ENCODE measurements around the gene VAMP1. TPM values are rescaled to one million over a fixed set of nuclear protein-coding genes. Genes with fewer than 3 reads are reported as not detected.

Gene VAMP1
- total and polyA plus RNA-seq, 2 of the 13 experiments (the other 11 are each of a cell fraction or from before 2014, with no cell fraction given): 2.5 to 7.4 TPM

- peaks cover 19% of the 10 kb centered on the region for H3K4me1 ChIP-seq (ENCODE audit: insufficient read depth, low read length)
- H3K9ac ChIP-seq (ENCODE audit: insufficient read depth, low read depth, low read length): no peak overlapping the region
- H4K20me1 ChIP-seq (ENCODE audit: insufficient read depth, low read length): no peaks in the 10 kb centered on the region
- no peaks in the 10 kb centered on the region for H3K36me3 ChIP-seq (replicated peaks in 1 of 2; ENCODE audit: control insufficient read depth in 1 of 2, insufficient read depth in 2 of 2, low read length in 2 of 2)
- H3K27ac ChIP-seq (ENCODE audit: extremely low read length, insufficient read depth, low read length): no peak overlapping the region
- no peak for TF ChIP-seq TARDBP (CRISPR knock-in tag; IDR thresholded peaks at IDR 0.05)
- no peak for TF ChIP-seq REL (CRISPR knock-in tag; conservative IDR thresholded peaks at IDR 0.05)
- no peak for TF ChIP-seq ZNF335 (CRISPR knock-in tag; IDR thresholded peaks at IDR 0.05)
- TF ChIP-seq TCF7L2 (IDR thresholded peaks at IDR 0.05; ENCODE audit: low read depth, low read length): no peak
- no peak for TF ChIP-seq ZNF572 (CRISPR knock-in tag; IDR thresholded peaks at IDR 0.05)
- no peaks in the 10 kb centered on the region; a peak in 2 of 5 replicates for H3K27me3 ChIP-seq (ENCODE audit: control insufficient read depth in 1 of 2, insufficient read depth in 2 of 2, low read length in 2 of 2)
- POLR2A ChIA-PET: no interaction called here
- H3K9me3 ChIP-seq (ENCODE audit: low read length): no peaks in the 10 kb centered on the region
- H2AFZ ChIP-seq (ENCODE audit: low read length): no peak overlapping the region
- H3K4me3 ChIP-seq (replicated peaks in 1 of 3; ENCODE audit: insufficient read depth in 1 of 3, low read depth in 2 of 3, low read length in 3 of 3): no peak overlapping the region
- ATAC-seq (no peak), FAIRE-seq (no peak), DNase-seq (ENCODE audit: low spot score) (no peak)
- BruUV-seq (replicated peaks): no TSS peak
- intact Hi-C loops (cut with micrococcal nuclease; ENCODE audit: unreplicated experiment) (no loop called here), in situ Hi-C loops (cut with HindIII; ENCODE audit: extremely low pct_ligation_motif_present, low pct_unique_long_range_greater_than_20kb) (no loop called here)
- 46% methylated on average over 11 of the region's 13 CpGs for WGBS (ENCODE audit: low lambda C conversion rate)
- H3K79me2 ChIP-seq (ENCODE audit: insufficient read depth, low read length): no peaks in the 10 kb centered on the region
- H3K4me2 ChIP-seq (ENCODE audit: low read depth, low read length): no peak overlapping the region
- CTCF ChIA-PET (ENCODE audit: low intra/inter-chr PET ratio, low total read pairs): no interaction called here
These were observed 34.3 kb downstream of the VAMP1 start for GRCh38 chr12:6435961-6436715.

GRCh38 chr12:6434205-6435140 is 36.0 kb downstream of the VAMP1 start:
- ChIA-PET CTCF (ENCODE audit: low intra/inter-chr PET ratio, low total read pairs) (no interaction called here), POLR2A (interaction anchor here (0.9 to 2.1 kb wide), 4 partner anchors 9 to 36 kb away, joined by 3 to 8 read pairs (median 4); partner anchors contain the start of genes TAPBPL and VAMP1)
- Histone ChIP-seq H3K79me2 (ENCODE audit: insufficient read depth, low read length) (no peaks in the 10 kb centered on the region), H3K4me3 (replicated peaks in 1 of 3; ENCODE audit: insufficient read depth in 1 of 3, low read depth in 2 of 3, low read length in 3 of 3) (peak overlapping the region in 1 of 3 experiments; percentile 26; a peak in 1 of 6 replicates), H3K4me2 (ENCODE audit: low read depth, low read length) (peak overlapping the region; percentile 66; the same call in 1 of the 2 replicates), H3K36me3 (replicated peaks in 1 of 2; ENCODE audit: control insufficient read depth in 1 of 2, insufficient read depth in 2 of 2, low read length in 2 of 2) (no peaks in the 10 kb centered on the region), H4K20me1 (ENCODE audit: insufficient read depth, low read length) (no peaks in the 10 kb centered on the region), H3K27ac (ENCODE audit: extremely low read length, insufficient read depth, low read length) (no peak overlapping the region), H3K27me3 (ENCODE audit: control insufficient read depth in 1 of 2, insufficient read depth in 2 of 2, low read length in 2 of 2) (no peaks in the 10 kb centered on the region; a peak in 2 of 5 replicates), H3K9me3 (ENCODE audit: low read length) (no peaks in the 10 kb centered on the region), H3K9ac (ENCODE audit: insufficient read depth, low read depth, low read length) (0 out of 2 replicates have a peak overlapping the region, but pooled peaks have one; percentile 40), H2AFZ (ENCODE audit: low read length) (no peak overlapping the region), H3K4me1 (ENCODE audit: insufficient read depth, low read length) (peaks cover 27% of the 10 kb centered on the region)
- no peak for TF ChIP-seq FLYWCH1 (CRISPR knock-in tag; IDR thresholded peaks at IDR 0.05)
- TF ChIP-seq ARHGAP35 (CRISPR knock-in tag; IDR thresholded peaks at IDR 0.05; ENCODE audit: borderline replicate concordance): no peak
- TF ChIP-seq TBP (CRISPR knock-in tag; IDR thresholded peaks at IDR 0.05): no peak
- no peak for TF ChIP-seq NR1H2 (CRISPR knock-in tag; IDR thresholded peaks at IDR 0.05; ENCODE audit: borderline replicate concordance, low read depth)
- no peak for TF ChIP-seq MAX (IDR thresholded peaks at IDR 0.05)
- TF ChIP-seq GABPA (IDR thresholded peaks at IDR 0.05; ENCODE audit: low read depth, low read length): no peak
- TF ChIP-seq GABPA (CRISPR knock-in tag; IDR thresholded peaks at IDR 0.05; ENCODE audit: low read depth): no peak
- no peak for FAIRE-seq
- BruUV-seq (replicated peaks): no TSS peak
- intact Hi-C loops (cut with micrococcal nuclease; ENCODE audit: unreplicated experiment): no loop called here
- 52% methylated on average over 16 of the region's 17 CpGs for WGBS (ENCODE audit: low lambda C conversion rate)
- in situ Hi-C loops (cut with HindIII; ENCODE audit: extremely low pct_ligation_motif_present, low pct_unique_long_range_greater_than_20kb): no loop called here
- ATAC-seq: peak; percentile 71
- no peak for DNase-seq (ENCODE audit: low spot score)
